Colonic mucosa (tissue), 4 donors: Measurements from ENCODE around the gene RND2. TPM values are rescaled to one million over a fixed set of nuclear protein-coding genes. Genes with fewer than 3 reads are reported as not detected.
"Not testable (repeated sequence)": the region's sequence is repeated elsewhere in the genome, so short reads cannot be mapped to it uniquely, and the experiment has no call there.

Source experiments
- DNase-seq: peaks from one replicate; pipeline ENCODE4 v3.0.0-alpha.2; 2020
- H3K27ac ChIP-seq: fragments of 200-600 bp; one replicate; pipeline ENCODE4 v1.8.0; 2021
- H3K27me3 ChIP-seq: fragments of 200-600 bp; one replicate; pipeline ENCODE4 v1.8.0; 2021
- H3K36me3 ChIP-seq: fragments of 200-600 bp; one replicate; pipeline ENCODE4 v1.8.0; 2021
- H3K4me1 ChIP-seq: fragments of 200-600 bp; one replicate; pipeline ENCODE4 v1.8.0; 2021; ENCODE audit warnings: mild to moderate bottlenecking
- H3K4me3 ChIP-seq: fragments of 200-600 bp; one replicate; pipeline ENCODE4 v1.8.0; 2021
- H3K9ac ChIP-seq, 2 donors: one replicate each; pipeline ENCODE4 v1.7.0; 2013; ENCODE audit warnings: control low read depth in 2 of 2, low read depth in 2 of 2, low read length in 2 of 2
- H3K9me3 ChIP-seq: fragments of 200-600 bp; one replicate; pipeline ENCODE4 v1.8.0; 2021
- CTCF ChIP-seq: fragments of 200-600 bp; IDR thresholded peaks from one replicate; pipeline ENCODE4 v1.8.0; 2022; ENCODE audit warnings: antibody characterized with exemption, mild to moderate bottlenecking
- intact Hi-C: fragments of 100-400 bp; cut with DNase I; formaldehyde crosslinking; loops from one replicate; pipeline ENCODE4 v1.14.1; 2022
- total RNA-seq, 2 donors: library from RNA; stranded (reverse); fragmentation: NEBNext Ultra II Directional in 1 of 2; extraction: Animal tissue kit (Norgen Biotek cat#: 25700) in 1 of 2; gene quantifications; one replicate each; pipeline ENCODE4 v1.2.1, GENCODE V29; 2021
- donor health status: healthy.
- donor health status: DM: no; HTN: no; CAD: no.
- donor health status: DM: no; HTN: no; CAD: no.

RND2 gene
- total RNA-seq, 2 donors from 2014 or later, result 0.30 to 0.56 TPM

- H3K27me3 ChIP-seq, result no peaks in the 10 kb centered on the region
- no peaks in the 10 kb centered on the region for H3K9me3 ChIP-seq
- H3K4me1 ChIP-seq, result peaks cover 18% of the 10 kb centered on the region
- intact Hi-C loops, result loop anchor here (5.0 kb wide), 1 partner anchor 167 kb away; the partner anchor contains the start of gene PSME3
- no peak for TF ChIP-seq CTCF
- peak overlapping the region; percentile 74 for H3K4me3 ChIP-seq
- no peak for DNase-seq
- H3K27ac ChIP-seq, result peak overlapping the region; percentile 77
- peaks cover 10% of the 10 kb centered on the region for H3K36me3 ChIP-seq
- peak overlapping the region; percentile 89 to 99 for H3K9ac ChIP-seq
These were observed 26.0 kb upstream of the RND2 start for GRCh38 chr17:42999003-42999525.

- H3K27ac ChIP-seq, DNase-seq, intact Hi-C loops: not testable (repeated sequence)
These were observed 24.1 kb upstream of the RND2 start for GRCh38 chr17:43000894-43001293.

GRCh38 chr17:43003542-43004172 lies 21.4 kb upstream of the RND2 start:
- no peaks in the 10 kb centered on the region for H3K27me3 ChIP-seq
- peaks cover 12% of the 10 kb centered on the region for H3K4me1 ChIP-seq
- H3K36me3 ChIP-seq, result peaks cover 10% of the 10 kb centered on the region
- intact Hi-C loops, result no loop called here
- no peaks in the 10 kb centered on the region for H3K9me3 ChIP-seq
- no peak for TF ChIP-seq CTCF
- no peak for DNase-seq
- H3K4me3 ChIP-seq, result no peak overlapping the region
- H3K9ac ChIP-seq, result no peak overlapping the region
- no peak overlapping the region for H3K27ac ChIP-seq

More at GRCh38 chr17:43000894-43001293, 24.1 kb upstream of the RND2 start:
- not testable (repeated sequence) for H3K27me3 ChIP-seq, H3K4me3 ChIP-seq, H3K9me3 ChIP-seq
- peak overlapping the region in 1 of 2 donors; percentile 41 for H3K9ac ChIP-seq
- peaks cover 18% of the 10 kb centered on the region for H3K4me1 ChIP-seq
- H3K36me3 ChIP-seq, result peaks cover 10% of the 10 kb centered on the region

- TF ChIP-seq CTCF, result peak; percentile 40
- intact Hi-C loops, result no loop called here
- Histone ChIP-seq H3K9me3 (no peaks in the 10 kb centered on the region), H3K27ac (peak within 1 kb of the TSS; percentile 94), H3K9ac (peak within 1 kb of the TSS; percentile 79 to 100), H3K27me3 (no peaks in the 10 kb centered on the region), H3K36me3 (peaks cover 6% of the 10 kb centered on the region), H3K4me1 (peaks cover 3% of the 10 kb centered on the region), H3K4me3 (peak within 1 kb of the TSS; percentile 68)
- DNase-seq, result peak; percentile 94
These were observed 18.1 kb upstream of the RND2 start, which contains the start of gene IFI35 for GRCh38 chr17:43006639-43007551. TSS of gene IFI35 (plus strand) at chr17:43006784. CDS start at chr17:43006948, 164 bp downstream.

GRCh38 chr17:43010667-43011308 lies 14.2 kb upstream of the RND2 start:
- no peaks in the 10 kb centered on the region for H3K36me3 ChIP-seq
- DNase-seq, result peak; percentile 89
- H3K4me1 ChIP-seq, result peaks cover 3% of the 10 kb centered on the region
- no peak overlapping the region for H3K4me3 ChIP-seq
- H3K27me3 ChIP-seq, result no peaks in the 10 kb centered on the region
- intact Hi-C loops, result no loop called here
- TF ChIP-seq CTCF, result no peak
- H3K27ac ChIP-seq, result peak overlapping the region; percentile 69
- peak overlapping the region; percentile 29 to 31 for H3K9ac ChIP-seq
- no peaks in the 10 kb centered on the region for H3K9me3 ChIP-seq
